Measurements from ENCODE around the gene COL20A1.
A peak's percentile ranks its signal among the peaks of the same experiment; 100 is the strongest.

The COL20A1 gene

GRCh38 chr20:63356931-63357879 lies 64.2 kb downstream of the COL20A1 start:
- no peak for DNase-seq (ENCODE audit: low read depth)
- no peak for TF ChIP-seq CTCF (IDR thresholded peaks at IDR 0.05; ENCODE audit: control insufficient read depth, extremely low read depth, insufficient read depth)
- no peak overlapping the region for H3K4me3 ChIP-seq (ENCODE audit: low read depth, low read length)

GRCh38 chr20:63357921-63358905 lies 65.2 kb downstream of the COL20A1 start:
- H3K4me3 ChIP-seq (ENCODE audit: low read depth, low read length) = no peak overlapping the region
- DNase-seq (ENCODE audit: low read depth) = peak; percentile 28
- TF ChIP-seq CTCF (IDR thresholded peaks at IDR 0.05; ENCODE audit: control insufficient read depth, extremely low read depth, insufficient read depth) = no peak

- H3K4me3 ChIP-seq (ENCODE audit: low read depth, low read length) = no peak overlapping the region
- TF ChIP-seq CTCF (IDR thresholded peaks at IDR 0.05; ENCODE audit: control insufficient read depth, extremely low read depth, insufficient read depth) = no peak
- no peak for DNase-seq (ENCODE audit: low read depth)
Measured at GRCh38 chr20:63359164-63359934, 66.4 kb downstream of the COL20A1 start.

- no peak for DNase-seq (ENCODE audit: low read depth)
- no peak for TF ChIP-seq CTCF (IDR thresholded peaks at IDR 0.05; ENCODE audit: control insufficient read depth, extremely low read depth, insufficient read depth)
- H3K4me3 ChIP-seq (ENCODE audit: low read depth, low read length) = no peak overlapping the region
Measured at GRCh38 chr20:63359937-63360849, 67.2 kb downstream of the COL20A1 start.

GRCh38 chr20:63360850-63361518 lies 68.0 kb downstream of the COL20A1 start, which contains the start of gene CHRNA4:
Gene CHRNA4, minus strand, starts transcription at chr20:63361349. Its CDS starts 184 bp downstream, at chr20:63361165.
- H3K4me3 ChIP-seq (ENCODE audit: low read depth, low read length) = no peak within 1 kb of the TSS
- no peak for DNase-seq (ENCODE audit: low read depth)
- no peak for TF ChIP-seq CTCF (IDR thresholded peaks at IDR 0.05; ENCODE audit: control insufficient read depth, extremely low read depth, insufficient read depth)
